ENCODE data around the gene BCO1.

BCO1 gene

GRCh38 chr16:81229811-81230210 lies 8.7 kb upstream of the BCO1 start:
- no peak for DNase-seq (ENCODE audit: low spot score)
- in situ Hi-C loops (cut with MboI; ENCODE audit: low sequenced_read_pairs, unreplicated experiment), result no loop called here
- TF ChIP-seq CTCF (IDR thresholded peaks at IDR 0.05; ENCODE audit: borderline replicate concordance, control extremely low read depth, extremely low read depth, insufficient read depth, missing control alignments), result no peak

GRCh38 chr16:81231014-81231413 lies 7.5 kb upstream of the BCO1 start:
- in situ Hi-C loops (cut with MboI; ENCODE audit: low sequenced_read_pairs, unreplicated experiment), result no loop called here
- DNase-seq (ENCODE audit: low spot score), result no peak
- no peak for TF ChIP-seq CTCF (IDR thresholded peaks at IDR 0.05; ENCODE audit: borderline replicate concordance, control extremely low read depth, extremely low read depth, insufficient read depth, missing control alignments)

- in situ Hi-C loops (cut with MboI; ENCODE audit: low sequenced_read_pairs, unreplicated experiment), result no loop called here
- no peak for TF ChIP-seq CTCF (IDR thresholded peaks at IDR 0.05; ENCODE audit: borderline replicate concordance, control extremely low read depth, extremely low read depth, insufficient read depth, missing control alignments)
- no peak for DNase-seq (ENCODE audit: low spot score)
These were observed 5.6 kb upstream of the BCO1 start for GRCh38 chr16:81232740-81233367.

- DNase-seq (ENCODE audit: low spot score), result no peak
- in situ Hi-C loops (cut with MboI; ENCODE audit: low sequenced_read_pairs, unreplicated experiment), result no loop called here
- TF ChIP-seq CTCF (IDR thresholded peaks at IDR 0.05; ENCODE audit: borderline replicate concordance, control extremely low read depth, extremely low read depth, insufficient read depth, missing control alignments), result no peak
These were observed 1.2 kb upstream of the BCO1 start for GRCh38 chr16:81237282-81237681.

GRCh38 chr16:81237942-81238295 lies 570 bp upstream of the BCO1 start:
- in situ Hi-C loops (cut with MboI; ENCODE audit: low sequenced_read_pairs, unreplicated experiment), result no loop called here
- no peak for DNase-seq (ENCODE audit: low spot score)
- TF ChIP-seq CTCF (IDR thresholded peaks at IDR 0.05; ENCODE audit: borderline replicate concordance, control extremely low read depth, extremely low read depth, insufficient read depth, missing control alignments), result no peak

GRCh38 chr16:81239367-81240121 lies 1.1 kb downstream of the BCO1 start:
- no peak for TF ChIP-seq CTCF (IDR thresholded peaks at IDR 0.05; ENCODE audit: borderline replicate concordance, control extremely low read depth, extremely low read depth, insufficient read depth, missing control alignments)
- no peak for DNase-seq (ENCODE audit: low spot score)
- in situ Hi-C loops (cut with MboI; ENCODE audit: low sequenced_read_pairs, unreplicated experiment), result no loop called here

Measured in GM13976 (cell line).